OCI-LY3 (cell line): ENCODE measurements around the gene FBXW4.

Experiments used
- EZH2phosphoT487 ChIP-seq: fragments of 200-600 bp; shearing (Covaris generic); IDR thresholded peaks from 2 replicates; pipeline ENCODE4 v1.6.1; 2018; ENCODE audit warnings: antibody characterized with exemption, mixed run types, low read depth
- TF ChIP-seq, protein P1 (sequence below): fragments of 200-600, 300-600 bp; sonication (generic); IDR thresholded peaks from 2 replicates; pipeline ENCODE4 v1.5.1; 2014; ENCODE audit warnings: antibody characterized with exemption, low read length, low read depth

DNA sequence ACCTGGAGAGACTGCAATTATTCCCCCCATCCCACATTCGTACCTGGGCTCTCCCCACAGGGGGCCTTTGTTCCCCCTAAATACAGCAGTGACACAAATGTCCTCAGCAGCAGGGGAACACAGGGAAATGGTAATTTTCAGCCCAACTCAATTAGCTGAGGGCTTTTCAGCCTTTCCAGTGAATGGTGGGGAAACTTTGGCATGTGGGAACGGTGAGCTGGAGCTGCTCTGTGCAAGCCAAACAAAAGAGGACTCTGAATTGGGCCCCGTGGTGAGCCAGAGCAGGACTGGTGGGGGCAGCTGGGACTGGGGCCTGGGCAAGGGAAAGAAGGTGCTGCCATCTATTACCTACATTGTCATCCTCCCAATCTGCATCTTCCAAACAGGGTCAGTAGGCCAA is 51.0 kb downstream of the FBXW4 start:
- TF ChIP-seq, protein P1, sequence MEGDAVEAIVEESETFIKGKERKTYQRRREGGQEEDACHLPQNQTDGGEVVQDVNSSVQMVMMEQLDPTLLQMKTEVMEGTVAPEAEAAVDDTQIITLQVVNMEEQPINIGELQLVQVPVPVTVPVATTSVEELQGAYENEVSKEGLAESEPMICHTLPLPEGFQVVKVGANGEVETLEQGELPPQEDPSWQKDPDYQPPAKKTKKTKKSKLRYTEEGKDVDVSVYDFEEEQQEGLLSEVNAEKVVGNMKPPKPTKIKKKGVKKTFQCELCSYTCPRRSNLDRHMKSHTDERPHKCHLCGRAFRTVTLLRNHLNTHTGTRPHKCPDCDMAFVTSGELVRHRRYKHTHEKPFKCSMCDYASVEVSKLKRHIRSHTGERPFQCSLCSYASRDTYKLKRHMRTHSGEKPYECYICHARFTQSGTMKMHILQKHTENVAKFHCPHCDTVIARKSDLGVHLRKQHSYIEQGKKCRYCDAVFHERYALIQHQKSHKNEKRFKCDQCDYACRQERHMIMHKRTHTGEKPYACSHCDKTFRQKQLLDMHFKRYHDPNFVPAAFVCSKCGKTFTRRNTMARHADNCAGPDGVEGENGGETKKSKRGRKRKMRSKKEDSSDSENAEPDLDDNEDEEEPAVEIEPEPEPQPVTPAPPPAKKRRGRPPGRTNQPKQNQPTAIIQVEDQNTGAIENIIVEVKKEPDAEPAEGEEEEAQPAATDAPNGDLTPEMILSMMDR: no peak
- no peak for TF ChIP-seq EZH2phosphoT487
